ENCODE measurements around the gene CNMD. TPM values are rescaled to one million over a fixed set of nuclear protein-coding genes. Genes with fewer than 3 reads are reported as not detected.

The CNMD gene
- polyA plus RNA-seq, 2 of the 4 experiments (the other 2 are of a cell fraction), result not detected

GRCh38 chr13:52775511-52775910 is 35.9 kb upstream of the CNMD start:
- TF ChIP-seq HES2 (IDR thresholded peaks at IDR 0.05) (no peak), SREBF2 (IDR thresholded peaks at IDR 0.05) (no peak), KDM1A (IDR thresholded peaks at IDR 0.05; ENCODE audit: low read depth) (no peak), HOXA7 (CRISPR knock-in tag; IDR thresholded peaks at IDR 0.05) (no peak), FOSL2 (IDR thresholded peaks at IDR 0.05) (no peak), FOSL2 (CRISPR knock-in tag; IDR thresholded peaks at IDR 0.05) (no peak), NPAS2 (CRISPR knock-in tag; IDR thresholded peaks at IDR 0.05; ENCODE audit: borderline replicate concordance) (no peak), NFE2L2 (conservative IDR thresholded peaks at IDR 0.05; ENCODE audit: low read length) (no peak), ZSCAN20 (CRISPR knock-in tag; IDR thresholded peaks at IDR 0.05) (no peak), PBX3 (IDR thresholded peaks at IDR 0.05) (no peak), PHF8 (IDR thresholded peaks at IDR 0.05; ENCODE audit: borderline replicate concordance, low read depth) (no peak), EP300 (IDR thresholded peaks at IDR 0.05) (no peak), EHF (CRISPR knock-in tag; IDR thresholded peaks at IDR 0.05) (no peak), CTCF (IDR thresholded peaks at IDR 0.05) (no peak), POLR2AphosphoS2 (conservative IDR thresholded peaks at IDR 0.05; ENCODE audit: low read length) (no peak), CHD4 (IDR thresholded peaks at IDR 0.05; ENCODE audit: borderline replicate concordance) (no peak), ESRRA (IDR thresholded peaks at IDR 0.05; ENCODE audit: borderline replicate concordance, low read length) (no peak), HEYL (CRISPR knock-in tag; IDR thresholded peaks at IDR 0.05) (no peak), FOSB (CRISPR knock-in tag; IDR thresholded peaks at IDR 0.05) (no peak), HDAC2 (IDR thresholded peaks at IDR 0.05) (no peak), TFCP2L1 (CRISPR knock-in tag; IDR thresholded peaks at IDR 0.05) (no peak)
- DNase-seq (ENCODE audit: low read depth in 1 of 2, low spot score in 1 of 2), result no peak
- CTCF ChIA-PET, result no interaction called here
- Histone ChIP-seq H3K4me3 (no peak overlapping the region), H3K27ac (no peak overlapping the region), H3K4me2 (no peak overlapping the region), H3K4me1 (no peaks in the 10 kb centered on the region), H3K9me3 (no peaks in the 10 kb centered on the region)
- POLR2A ChIA-PET, result no interaction called here
- no peak for ATAC-seq
- no peak for FAIRE-seq
- 2% methylated on average over 5 of the region's 5 CpGs for WGBS (ENCODE audit: missing lambda C conversion rate)

GRCh38 chr13:52767949-52768516 is 28.4 kb upstream of the CNMD start:
- WGBS (ENCODE audit: missing lambda C conversion rate), result 20% methylated on average over 4 of the region's 4 CpGs
- TF ChIP-seq FOSL2 (IDR thresholded peaks at IDR 0.05), result no peak
- no peak for TF ChIP-seq FOSL2 (CRISPR knock-in tag; IDR thresholded peaks at IDR 0.05)
- no peak for TF ChIP-seq ESRRA (IDR thresholded peaks at IDR 0.05; ENCODE audit: borderline replicate concordance, low read length)
- TF ChIP-seq KDM1A (IDR thresholded peaks at IDR 0.05; ENCODE audit: low read depth), result no peak
- no peak for TF ChIP-seq CTCF (IDR thresholded peaks at IDR 0.05)
- no peak for TF ChIP-seq GATA3 (IDR thresholded peaks at IDR 0.05; ENCODE audit: borderline replicate concordance)
- no peak for TF ChIP-seq MAZ (IDR thresholded peaks at IDR 0.05; ENCODE audit: borderline replicate concordance, low read depth, low read length)
- no peak for TF ChIP-seq CHD2 (IDR thresholded peaks at IDR 0.05; ENCODE audit: low read length, partially characterized antibody)
- TF ChIP-seq HDAC2 (IDR thresholded peaks at IDR 0.05), result no peak
- no peak for TF ChIP-seq MYC (IDR thresholded peaks at IDR 0.05; ENCODE audit: borderline replicate concordance, low read length)
- no peak for TF ChIP-seq RCOR1 (IDR thresholded peaks at IDR 0.05; ENCODE audit: low read depth, low read length)
- TF ChIP-seq BHLHE40 (IDR thresholded peaks at IDR 0.05; ENCODE audit: low read depth, low read length), result no peak
- H3K9me3 ChIP-seq, result no peaks in the 10 kb centered on the region
- no peaks in the 10 kb centered on the region for H3K4me1 ChIP-seq
- no peak overlapping the region for H3K4me3 ChIP-seq
- FAIRE-seq, result no peak
- no peak overlapping the region for H3K27ac ChIP-seq
- H3K4me2 ChIP-seq, result no peak overlapping the region
- ChIA-PET CTCF (no interaction called here), POLR2A (no interaction called here)
- no peak for DNase-seq (ENCODE audit: low read depth in 1 of 2, low spot score in 1 of 2)
- ATAC-seq, result no peak
